GM12878 (cell line): ENCODE data around the gene TPGS2. TPM values are rescaled to one million over a fixed set of nuclear protein-coding genes. Genes with fewer than 3 reads are reported as not detected.

Source experiments
- ATAC-seq: fragments of 200-7000 bp; cut with Tn5 transposase; 3 replicates; pipeline ENCODE4 v1.9.1; 2020; ENCODE audit warnings: mild to moderate bottlenecking, moderate library complexity
- BruUV-seq: library from RNA; stranded (reverse); fragments of 400-500 nt; replicated peaks from 2 replicates; lab custom pipeline; 2021; lab: Mats Ljungman, UMichigan
- CTCF ChIA-PET: fragments of 300-600 bp; sonication (Branson Sonifier 250); formaldehyde crosslinking; extraction: SDS; loops from one replicate; lab custom pipeline; 2021; ENCODE audit warnings: inconsistent platforms; lab: Yijun Ruan, JAX
- POLR2A ChIA-PET: fragments of 350-600 bp; formaldehyde crosslinking; extraction: SDS; loops from one replicate; lab custom pipeline; 2021; ENCODE audit warnings: inconsistent platforms; lab: Charles Lee
- RAD21 ChIA-PET: fragments of 300-600 bp; sonication (Branson Sonifier 250); formaldehyde crosslinking; loops from one replicate; lab custom pipeline; 2023; ENCODE audit warnings: antibody characterized with exemption; ENCODE audit not compliant: unreplicated experiment; lab: Charles Lee
- SMC1A ChIA-PET: fragments of 300-600 bp; sonication (Branson Sonifier 250); formaldehyde crosslinking; loops from one replicate; lab custom pipeline; 2023; ENCODE audit not compliant: unreplicated experiment, uncharacterized antibody; lab: Charles Lee
- DNase-seq: peaks from one replicate; pipeline ENCODE4 v3.0.0-alpha.2; 2011; ENCODE audit warnings: low read depth, low spot score
- FAIRE-seq: peaks from 3 replicates; lab custom pipeline; 2011; peaks lifted over from hg19 to GRCh38; lab: Jason Lieb, UNC
- H2AFZ ChIP-seq: 2 replicates; pipeline ENCODE4 v1.6.0; 2011; ENCODE audit warnings: low read depth, low read length, control low read depth; ENCODE audit not compliant: control insufficient read depth
- H3K27ac ChIP-seq: 2 replicates; pipeline ENCODE4 v1.5.1; 2011; ENCODE audit warnings: control low read depth; ENCODE audit not compliant: control insufficient read depth, insufficient read depth
- H3K27me3 ChIP-seq, 2 experiments: replicated peaks in 1 of 2; 2 replicates each; pipeline versions ENCODE4 v1.6.0 to v1.6.1; 2011; ENCODE audit warnings: low read length in 1 of 2; ENCODE audit not compliant: control insufficient read depth in 2 of 2, insufficient read depth in 2 of 2
- H3K36me3 ChIP-seq, 2 experiments: 2 replicates each; pipeline ENCODE4 v1.5.1; 2011; ENCODE audit warnings: low read length in 1 of 2; ENCODE audit not compliant: control insufficient read depth in 2 of 2, insufficient read depth in 2 of 2
- H3K4me1 ChIP-seq: 2 replicates; pipeline ENCODE4 v1.6.1; 2011; ENCODE audit warnings: mild to moderate bottlenecking, low read length, moderate library complexity, mixed read lengths; ENCODE audit not compliant: control insufficient read depth, insufficient read depth
- H3K4me2 ChIP-seq: 2 replicates; pipeline ENCODE4 v1.6.0; 2011; ENCODE audit warnings: control low read depth; ENCODE audit not compliant: control insufficient read depth, insufficient read depth
- H3K4me3 ChIP-seq: fragments of 200-600 bp; sonication (generic); 2 replicates; pipeline ENCODE4 v1.5.1; 2016
- H3K79me2 ChIP-seq: 2 replicates; pipeline ENCODE4 v1.6.0; 2011; ENCODE audit warnings: low read length; ENCODE audit not compliant: control insufficient read depth, insufficient read depth
- H3K9ac ChIP-seq: 2 replicates; pipeline ENCODE4 v1.8.0; 2011; ENCODE audit warnings: low read length, control low read depth, mixed read lengths; ENCODE audit not compliant: control insufficient read depth, insufficient read depth
- H3K9me3 ChIP-seq: replicated peaks from 3 replicates; pipeline ENCODE4 v1.5.1; 2011; ENCODE audit warnings: mild to moderate bottlenecking, low read length; ENCODE audit not compliant: control insufficient read depth, insufficient read depth
- H4K20me1 ChIP-seq: 2 replicates; pipeline ENCODE4 v1.6.0; 2011; ENCODE audit not compliant: control insufficient read depth, insufficient read depth
- ATF7 ChIP-seq: fragments of 450-650 bp; IDR thresholded peaks from 2 replicates; pipeline ENCODE4 v1.6.1; 2016; ENCODE audit warnings: low read depth, mild to moderate bottlenecking
- CREM ChIP-seq: IDR thresholded peaks from 2 replicates; pipeline ENCODE4 v1.6.1; 2014; ENCODE audit warnings: antibody characterized with exemption, low read depth
- FOXM1 ChIP-seq: IDR thresholded peaks from 2 replicates; pipeline ENCODE4 v1.6.1; 2012; ENCODE audit warnings: low read depth, mild to moderate bottlenecking, inconsistent platforms, low read length, moderate library complexity
- JUNB ChIP-seq: IDR thresholded peaks from 2 replicates; pipeline ENCODE4 v1.6.1; 2016; ENCODE audit warnings: antibody characterized with exemption, mild to moderate bottlenecking
- NFYB ChIP-seq: IDR thresholded peaks from 2 replicates; pipeline ENCODE4 v1.6.1; 2011; ENCODE audit warnings: low read depth, mild to moderate bottlenecking, low read length, improper control_type of control experiment, moderate library complexity; ENCODE audit not compliant: insufficient read depth
- RUNX3 ChIP-seq: IDR thresholded peaks from 2 replicates; pipeline ENCODE4 v1.6.1; 2012; ENCODE audit warnings: low read length, inconsistent platforms
- SPI1 ChIP-seq: IDR thresholded peaks from 2 replicates; pipeline ENCODE4 v1.6.1; 2011; ENCODE audit warnings: low read depth, mild to moderate bottlenecking, low read length, moderate library complexity, borderline replicate concordance; ENCODE audit not compliant: insufficient read depth
- TAF1 ChIP-seq: IDR thresholded peaks from 2 replicates; pipeline ENCODE4 v1.6.1; 2011; ENCODE audit warnings: mild to moderate bottlenecking, low read depth, low read length, borderline replicate concordance
- TCF7 ChIP-seq: IDR thresholded peaks from 2 replicates; pipeline ENCODE4 v1.6.1; 2014; ENCODE audit warnings: antibody characterized with exemption, borderline replicate concordance
- ZSCAN29 ChIP-seq: fragments of 450-650 bp; IDR thresholded peaks from 2 replicates; pipeline ENCODE4 v1.6.1; 2017; ENCODE audit warnings: mild to moderate bottlenecking, moderate library complexity
- WGBS: methylation state at CpG from one replicate; pipeline ENCODE4 v1.1.6; 2016; ENCODE audit warnings: low lambda C conversion rate; ENCODE audit not compliant: insufficient replicate concordance, insufficient coverage; ENCODE audit errors: missing lambda C conversion rate; 5-methylcytosine and 5-hydroxymethylcytosine counted together
- in situ Hi-C: fragments of 300-500 bp; cut with MboI; formaldehyde crosslinking; loops from 9 replicates; pipeline ENCODE4 v1.14.3; 2018; ENCODE audit warnings: mixed read lengths
- intact Hi-C: fragments of 100-400 bp; cut with micrococcal nuclease; formaldehyde crosslinking; loops from one replicate; pipeline ENCODE4 v1.14.2; 2022; ENCODE audit not compliant: unreplicated experiment
- polyA plus RNA-seq, 11 experiments: library from polyadenylated mRNA; depleted of rRNA in 4 of 11; unstranded in 6 of 11; stranded (reverse) in 5 of 11; fragments of >200 nt; fragmentation: Nextera tagmentation in 4 of 11; fragmentation: Illumina TruSeq in 1 of 11; extraction: Ambion mirVana in 4 of 11; extraction: Trizol in 1 of 11; gene quantifications; 1 replicate in 1 of 11; 2 replicates in 10 of 11; pipeline versions ENCODE4 v1.2.1 to v1.2.3, GENCODE V29; 2011 to 2016; ENCODE audit warnings: inconsistent platforms in 2 of 11, missing spikeins in 2 of 11, low read depth in 1 of 11
- total RNA-seq, 4 experiments: library from RNA; depleted of rRNA in 3 of 4; stranded (reverse); fragments of >200 nt in 3 of 4; fragmentation: Illumina TruSeq in 1 of 4; extraction: Trizol in 1 of 4; gene quantifications; 2 replicates each; pipeline versions ENCODE4 v1.2.1 to v1.2.3, GENCODE V29; 2013 to 2021
- TF ChIP-seq, protein P1 (sequence below): IDR thresholded peaks from 2 replicates; pipeline ENCODE4 v1.6.1; 2011; ENCODE audit warnings: low read depth, low read length, improper control_type of control experiment, borderline replicate concordance

Gene TPGS2
- total and polyA plus RNA-seq, 10 of the 15 experiments (the other 5 are each of a cell fraction or from before 2014, with no cell fraction given) = 39.8 to 181 (median 88.9) TPM

DNA sequence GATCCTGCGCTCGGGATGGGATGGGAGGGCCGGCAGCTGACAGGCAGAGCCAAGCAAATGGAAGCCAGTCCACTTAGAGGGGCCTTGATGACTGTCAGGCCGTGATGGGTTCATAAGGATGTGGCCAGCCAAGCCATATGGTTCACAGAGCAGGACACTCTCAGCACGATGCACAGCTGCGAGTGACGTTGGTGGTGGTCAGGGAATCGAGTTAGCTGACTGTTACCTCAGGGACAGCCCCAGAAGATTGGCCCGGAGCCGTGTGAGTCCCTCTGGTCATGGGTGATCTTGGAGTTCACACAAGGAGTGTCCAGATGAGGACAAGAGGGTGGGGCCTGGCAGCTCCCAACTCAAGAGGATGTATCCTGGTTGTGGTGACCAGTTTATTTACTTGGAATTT lies 70.2 kb downstream of the TPGS2 start:
- no peak overlapping the region for H3K27ac ChIP-seq
- TF ChIP-seq RUNX3 (no peak), TAF1 (no peak), ATF7 (no peak), NFYB (no peak), FOXM1 (no peak), SPI1 (no peak), CREM (no peak), TCF7 (no peak), ZSCAN29 (no peak), JUNB (no peak)
- TF ChIP-seq, protein P1, sequence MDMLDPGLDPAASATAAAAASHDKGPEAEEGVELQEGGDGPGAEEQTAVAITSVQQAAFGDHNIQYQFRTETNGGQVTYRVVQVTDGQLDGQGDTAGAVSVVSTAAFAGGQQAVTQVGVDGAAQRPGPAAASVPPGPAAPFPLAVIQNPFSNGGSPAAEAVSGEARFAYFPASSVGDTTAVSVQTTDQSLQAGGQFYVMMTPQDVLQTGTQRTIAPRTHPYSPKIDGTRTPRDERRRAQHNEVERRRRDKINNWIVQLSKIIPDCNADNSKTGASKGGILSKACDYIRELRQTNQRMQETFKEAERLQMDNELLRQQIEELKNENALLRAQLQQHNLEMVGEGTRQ = no peak
- TF ChIP-seq, all 136 proteins: peak for 0
- intact Hi-C loops (loop anchor here (5.0 kb wide), 2 partner anchors 186 to 661 kb away; no protein-coding TSS in a partner anchor), in situ Hi-C loops (no loop called here)
- no peaks in the 10 kb centered on the region for H3K27me3 ChIP-seq
- H2AFZ ChIP-seq = no peak overlapping the region
- no peak overlapping the region for H3K4me3 ChIP-seq
- WGBS = 48% methylated on average over 10 of the region's 10 CpGs
- POLR2A ChIA-PET = no interaction called here
- DNase-seq (no peak), ATAC-seq (peak; percentile 39), FAIRE-seq (no peak)
- no peaks in the 10 kb centered on the region for H4K20me1 ChIP-seq
- SMC1A ChIA-PET = no interaction called here
- no TSS peak for BruUV-seq
- CTCF ChIA-PET = no interaction called here
- RAD21 ChIA-PET = no interaction called here
- no peaks in the 10 kb centered on the region for H3K79me2 ChIP-seq
- H3K4me1 ChIP-seq = no peaks in the 10 kb centered on the region
- H3K9me3 ChIP-seq = no peaks in the 10 kb centered on the region
- no peak overlapping the region for H3K9ac ChIP-seq
- no peaks in the 10 kb centered on the region for H3K36me3 ChIP-seq
- no peak overlapping the region for H3K4me2 ChIP-seq
